GM21367 (cell line): ENCODE results near the gene EFHD2.
"Not testable (repeated sequence)": the region's sequence is repeated elsewhere in the genome, so short reads cannot be mapped to it uniquely, and the experiment has no call there.

Experiments
- ATAC-seq: cut with Tn5 transposase; IDR thresholded peaks from one replicate; pipeline ENCODE4 v1.9.1; 2021; ENCODE audit not compliant: unreplicated experiment

EFHD2 gene

GRCh38 chr1:15410884-15411245 is 1.2 kb downstream of the EFHD2 start:
- ATAC-seq = no peak

GRCh38 chr1:15411593-15412137 is 2.0 kb downstream of the EFHD2 start:
- peak; percentile 48 for ATAC-seq

GRCh38 chr1:15412175-15412800 is 2.6 kb downstream of the EFHD2 start:
- no peak for ATAC-seq

- no peak for ATAC-seq
Observed at GRCh38 chr1:15412843-15413242, 3.2 kb downstream of the EFHD2 start.

GRCh38 chr1:15413563-15414444 is 4.1 kb downstream of the EFHD2 start:
- ATAC-seq = no peak

- no peak for ATAC-seq
Observed at GRCh38 chr1:15414445-15414983, 4.8 kb downstream of the EFHD2 start.

GRCh38 chr1:15417059-15417934 is 7.6 kb downstream of the EFHD2 start:
- no peak for ATAC-seq

- no peak for ATAC-seq
Observed at GRCh38 chr1:15418806-15419515, 9.3 kb downstream of the EFHD2 start.

- no peak for ATAC-seq
Observed at GRCh38 chr1:15420853-15421465, 11.3 kb downstream of the EFHD2 start.

- ATAC-seq = no peak
Observed at GRCh38 chr1:15422871-15423270, 13.2 kb downstream of the EFHD2 start.

- ATAC-seq = no peak
Observed at GRCh38 chr1:15423355-15424077, 13.8 kb downstream of the EFHD2 start.

GRCh38 chr1:15424146-15424667 is 14.5 kb downstream of the EFHD2 start:
- ATAC-seq = no peak

- no peak for ATAC-seq
Observed at GRCh38 chr1:15424981-15425380, 15.3 kb downstream of the EFHD2 start.

- no peak for ATAC-seq
Observed at GRCh38 chr1:15425521-15425920, 15.8 kb downstream of the EFHD2 start.

GRCh38 chr1:15425958-15426357 is 16.3 kb downstream of the EFHD2 start:
- no peak for ATAC-seq

GRCh38 chr1:15426492-15427279 is 17.0 kb downstream of the EFHD2 start:
- ATAC-seq = no peak

GRCh38 chr1:15427280-15427666 is 17.6 kb downstream of the EFHD2 start:
- no peak for ATAC-seq

GRCh38 chr1:15428252-15428651 is 18.6 kb downstream of the EFHD2 start:
- ATAC-seq = not testable (repeated sequence)
